Left forelimb (tissue), 1 donor: Measurements from ENCODE around the gene ZDHHC4.
"Not testable (repeated sequence)": the region's sequence is repeated elsewhere in the genome, so short reads cannot be mapped to it uniquely, and the experiment has no call there.

Experiments
- DNase-seq: peaks from one replicate; pipeline ENCODE4 v3.0.0-alpha.2; 2018; ENCODE audit warnings: low spot score

Gene ZDHHC4

GRCh38 chr7:6562106-6562505, 15.1 kb upstream of the ZDHHC4 start:
- no peak for DNase-seq

GRCh38 chr7:6563936-6564770, 13.1 kb upstream of the ZDHHC4 start:
- no peak for DNase-seq

- DNase-seq = no peak
Observed at GRCh38 chr7:6565655-6566054, 11.6 kb upstream of the ZDHHC4 start.

GRCh38 chr7:6567886-6568285, 9.4 kb upstream of the ZDHHC4 start:
- no peak for DNase-seq

GRCh38 chr7:6571160-6571779, 6.0 kb upstream of the ZDHHC4 start:
- no peak for DNase-seq

- no peak for DNase-seq
Observed at GRCh38 chr7:6575281-6576023, 1.8 kb upstream of the ZDHHC4 start.

GRCh38 chr7:6576024-6576866, 1.0 kb upstream of the ZDHHC4 start:
- DNase-seq = no peak

- DNase-seq = not testable (repeated sequence)
Observed at GRCh38 chr7:6576867-6577368, 336 bp upstream of the ZDHHC4 start.

- DNase-seq = no peak
Observed at GRCh38 chr7:6578114-6579084, 1.1 kb downstream of the ZDHHC4 start.

- DNase-seq = no peak
Observed at GRCh38 chr7:6579446-6579845, 2.2 kb downstream of the ZDHHC4 start.

GRCh38 chr7:6585746-6586432, 8.6 kb downstream of the ZDHHC4 start:
- DNase-seq = not testable (repeated sequence)

- no peak for DNase-seq
Observed at GRCh38 chr7:6588566-6588965, 11.3 kb downstream of the ZDHHC4 start.

GRCh38 chr7:6589151-6589828, 12.0 kb downstream of the ZDHHC4 start:
- no peak for DNase-seq

GRCh38 chr7:6589829-6590644, 12.8 kb downstream of the ZDHHC4 start, which contains the start of gene INTS15:
Gene INTS15, plus strand, starts transcription at chr7:6590021. Its CDS starts 263 bp downstream, at chr7:6590284.
- peak; percentile 89 for DNase-seq

- no peak for DNase-seq
Observed at GRCh38 chr7:6590645-6591110, 13.4 kb downstream of the ZDHHC4 start.

- DNase-seq = no peak
Observed at GRCh38 chr7:6600093-6600492, 22.8 kb downstream of the ZDHHC4 start.

GRCh38 chr7:6604458-6604857, 27.2 kb downstream of the ZDHHC4 start:
- no peak for DNase-seq
